Measurements from ENCODE around the gene SDS. TPM values are rescaled to one million over a fixed set of nuclear protein-coding genes. Genes with fewer than 3 reads are reported as not detected.

Gene SDS
- total and polyA plus RNA-seq, 9 donors: 0.09 to 0.32 (median 0.13) TPM; not detected in 4

DNA sequence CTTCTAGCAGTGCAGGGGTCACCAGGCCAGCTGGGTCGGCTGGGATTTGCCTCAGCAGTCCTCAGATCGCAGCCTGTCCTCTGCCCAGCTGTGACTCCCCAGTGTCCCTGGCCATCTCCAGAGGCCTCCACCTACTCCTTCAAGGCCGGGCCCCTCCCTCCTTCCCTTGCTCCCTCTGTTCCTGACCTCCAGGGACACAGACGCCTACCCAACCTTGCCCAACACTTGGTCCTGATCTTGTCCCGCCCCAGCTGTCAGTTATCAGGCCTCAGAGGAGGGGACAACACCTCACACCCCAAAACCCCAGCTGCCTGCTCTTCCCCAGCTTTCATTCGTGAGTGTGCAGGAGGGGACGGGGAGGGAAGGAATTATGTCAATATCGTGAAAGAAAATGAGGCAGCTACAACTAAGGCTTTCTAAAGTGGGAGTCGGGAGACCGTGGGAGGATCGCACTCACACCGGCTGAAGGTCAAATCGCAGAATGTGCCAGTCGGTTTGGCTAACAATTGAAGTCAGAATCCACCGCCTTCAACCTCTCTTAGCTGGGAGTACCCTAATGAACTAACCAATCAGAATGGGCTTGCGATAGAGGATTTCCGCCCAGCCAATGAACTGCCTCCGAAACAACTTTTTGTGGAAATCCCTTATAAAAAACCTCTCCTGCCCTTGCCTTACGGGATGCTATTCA is 54.7 kb downstream of the SDS start:
- Histone ChIP-seq H3K4me3 (ENCODE audit: low read length) (no peak overlapping the region), H3K27ac (ENCODE audit: low read length) (no peak overlapping the region), H3K27me3 (ENCODE audit: control insufficient read depth, insufficient read depth, low read length) (peaks cover 4% of the 10 kb centered on the region), H3K36me3 (ENCODE audit: control insufficient read depth, insufficient read depth, low read length) (no peaks in the 10 kb centered on the region), H3K4me1 (ENCODE audit: control insufficient read depth, insufficient read depth, low read length) (no peaks in the 10 kb centered on the region), H3K9me3 (replicated peaks; ENCODE audit: control insufficient read depth, low read depth, low read length) (no peaks in the 10 kb centered on the region)
- DNase-seq: no peak
- 52% methylated on average over 18 of the region's 19 CpGs for WGBS (ENCODE audit: insufficient coverage)

DNA sequence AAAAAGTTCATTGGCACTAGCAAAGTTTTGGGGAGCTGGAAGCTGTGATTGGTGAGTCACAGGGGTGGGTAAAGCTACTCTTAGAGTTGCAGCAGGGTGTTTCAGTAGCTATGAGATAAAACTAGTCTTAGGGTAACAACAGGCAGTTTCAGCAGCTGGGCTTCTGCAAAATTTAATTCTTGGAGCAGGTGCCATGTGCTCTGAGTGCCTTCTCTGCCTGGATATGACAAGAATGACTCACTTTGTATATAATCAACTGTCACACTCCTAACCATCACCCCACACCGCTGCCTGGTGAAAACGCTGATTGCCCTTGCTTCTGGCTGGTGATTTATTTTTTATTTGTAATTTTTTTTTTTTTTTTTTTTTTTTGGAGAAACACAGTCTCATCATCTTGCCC is 55.8 kb downstream of the SDS start:
- no peak for DNase-seq
- Histone ChIP-seq H3K4me1 (ENCODE audit: control insufficient read depth, insufficient read depth, low read length) (no peaks in the 10 kb centered on the region), H3K9me3 (replicated peaks; ENCODE audit: control insufficient read depth, low read depth, low read length) (no peaks in the 10 kb centered on the region), H3K27ac (ENCODE audit: low read length) (no peak overlapping the region), H3K27me3 (ENCODE audit: control insufficient read depth, insufficient read depth, low read length) (peaks cover 4% of the 10 kb centered on the region), H3K36me3 (ENCODE audit: control insufficient read depth, insufficient read depth, low read length) (no peaks in the 10 kb centered on the region), H3K4me3 (ENCODE audit: low read length) (no peak overlapping the region)
- no CpG with 5 or more reads among the region's 2 CpGs for WGBS (ENCODE audit: insufficient coverage)

DNA sequence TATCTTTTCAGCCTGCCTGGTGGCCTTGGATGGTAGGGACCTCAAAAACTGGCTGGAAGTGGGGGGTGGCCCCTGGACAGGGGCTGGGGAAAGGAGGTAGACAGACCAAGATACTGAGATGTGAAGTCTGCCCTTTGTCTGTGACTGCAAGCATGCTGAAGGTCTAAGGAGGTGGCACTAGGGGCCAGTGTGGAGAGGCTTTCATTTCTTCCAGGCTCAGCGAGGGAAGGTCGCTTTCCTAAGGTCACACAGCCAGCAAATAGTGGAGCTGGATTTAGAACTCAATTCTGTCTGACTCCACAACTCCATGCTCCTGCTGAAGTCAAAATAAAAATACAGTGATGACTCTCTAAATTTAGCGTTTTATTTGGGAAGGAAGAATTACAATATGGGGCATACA is 56.6 kb downstream of the SDS start:
- Histone ChIP-seq H3K9me3 (replicated peaks; ENCODE audit: control insufficient read depth, low read depth, low read length) (no peaks in the 10 kb centered on the region), H3K27me3 (ENCODE audit: control insufficient read depth, insufficient read depth, low read length) (peaks cover 4% of the 10 kb centered on the region), H3K4me3 (ENCODE audit: low read length) (no peak overlapping the region), H3K4me1 (ENCODE audit: control insufficient read depth, insufficient read depth, low read length) (no peaks in the 10 kb centered on the region), H3K27ac (ENCODE audit: low read length) (no peak overlapping the region), H3K36me3 (ENCODE audit: control insufficient read depth, insufficient read depth, low read length) (no peaks in the 10 kb centered on the region)
- WGBS (ENCODE audit: insufficient coverage): 60% methylated on average over 1 of the region's 3 CpGs
- DNase-seq: no peak

DNA sequence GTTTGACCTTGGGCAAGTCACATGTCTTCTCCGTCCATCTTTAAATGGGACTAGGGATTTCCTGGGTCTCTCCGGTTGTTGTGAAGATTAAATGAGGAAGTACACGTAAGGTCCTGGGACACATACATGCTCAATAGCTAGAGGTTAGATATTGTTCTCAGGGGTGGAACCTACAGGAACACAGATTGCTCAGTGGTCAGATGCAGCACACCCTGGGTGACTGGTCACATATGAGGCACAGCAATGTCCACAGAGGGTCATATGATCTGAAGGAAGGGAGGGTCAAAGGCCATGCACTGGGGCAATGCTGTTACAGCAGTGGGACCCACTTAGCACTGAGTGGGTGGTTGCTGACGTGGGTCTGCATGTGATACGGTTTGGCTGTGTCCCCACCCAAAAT is 57.3 kb downstream of the SDS start:
- Histone ChIP-seq H3K9me3 (replicated peaks; ENCODE audit: control insufficient read depth, low read depth, low read length) (no peaks in the 10 kb centered on the region), H3K36me3 (ENCODE audit: control insufficient read depth, insufficient read depth, low read length) (no peaks in the 10 kb centered on the region), H3K4me3 (ENCODE audit: low read length) (no peak overlapping the region), H3K27ac (ENCODE audit: low read length) (no peak overlapping the region), H3K27me3 (ENCODE audit: control insufficient read depth, insufficient read depth, low read length) (peaks cover 4% of the 10 kb centered on the region), H3K4me1 (ENCODE audit: control insufficient read depth, insufficient read depth, low read length) (no peaks in the 10 kb centered on the region)
- 93% methylated on average over 2 of the region's 5 CpGs for WGBS (ENCODE audit: insufficient coverage)
- DNase-seq: no peak

DNA sequence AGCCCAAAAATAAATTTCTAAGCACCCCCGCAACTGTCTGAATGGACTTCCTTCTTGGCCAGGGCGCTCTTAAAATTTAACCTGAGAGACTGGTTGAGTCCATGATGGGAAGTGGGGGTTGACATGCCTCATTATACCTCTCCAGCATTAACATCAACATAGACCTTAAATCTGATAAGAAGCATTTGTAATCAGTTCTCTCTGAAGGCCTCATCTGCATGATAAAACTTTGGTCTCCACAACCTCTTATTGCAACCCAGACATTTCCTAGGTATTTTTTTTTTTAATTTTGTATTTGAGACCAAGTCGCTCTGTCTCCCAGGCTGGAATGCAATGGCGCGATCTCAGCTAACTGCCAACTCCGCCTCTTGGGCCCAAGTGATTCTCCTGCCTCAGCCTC is 58.4 kb downstream of the SDS start:
- H3K4me3 ChIP-seq (ENCODE audit: low read length): no peak overlapping the region
- H3K27ac ChIP-seq (ENCODE audit: low read length): no peak overlapping the region
- DNase-seq: no peak
- H3K27me3 ChIP-seq (ENCODE audit: control insufficient read depth, insufficient read depth, low read length): peaks cover 4% of the 10 kb centered on the region
- 80% methylated on average over 1 of the region's 6 CpGs for WGBS (ENCODE audit: insufficient coverage)
- H3K36me3 ChIP-seq (ENCODE audit: control insufficient read depth, insufficient read depth, low read length): no peaks in the 10 kb centered on the region
- no peaks in the 10 kb centered on the region for H3K9me3 ChIP-seq (replicated peaks; ENCODE audit: control insufficient read depth, low read depth, low read length)
- H3K4me1 ChIP-seq (ENCODE audit: control insufficient read depth, insufficient read depth, low read length): no peaks in the 10 kb centered on the region

Other genes with a start within 250 kb of the SDS start
- gene DDX54, start 218.4 kb downstream of the SDS start, total RNA-seq: 20.7 TPM
- 10 to 100 TPM; 63.1 to 80.8 (median 73.2) TPM for gene DDX54, start 218.4 kb downstream of the SDS start, polyA plus RNA-seq (ENCODE audit: insufficient read depth in 1 of 8, insufficient read length in 8 of 8, low replicate concordance in 1 of 8)
- 12.7 TPM for gene RITA1, start 218.2 kb downstream of the SDS start, total RNA-seq
- 10 to 100 TPM in 4 of 8 donors, 1 to 10 TPM in 4; 9.3 to 11.7 (median 10.0) TPM for gene RITA1, start 218.2 kb downstream of the SDS start, polyA plus RNA-seq (ENCODE audit: insufficient read depth in 1 of 8, insufficient read length in 8 of 8, low replicate concordance in 1 of 8)
- 17.1 TPM for gene TPCN1, start 182.4 kb downstream of the SDS start, total RNA-seq
- gene TPCN1, start 182.4 kb downstream of the SDS start, polyA plus RNA-seq (ENCODE audit: insufficient read depth in 1 of 8, insufficient read length in 8 of 8, low replicate concordance in 1 of 8): 10 to 100 TPM; 20.0 to 46.1 (median 34.0) TPM
- 8.0 TPM for gene SLC8B1, start 68.8 kb downstream of the SDS start, total RNA-seq
- 10 to 100 TPM in 7 of 8 donors, 1 to 10 TPM in 1; 9.6 to 24.2 (median 13.5) TPM for gene SLC8B1, start 68.8 kb downstream of the SDS start, polyA plus RNA-seq (ENCODE audit: insufficient read depth in 1 of 8, insufficient read length in 8 of 8, low replicate concordance in 1 of 8)
- 5.4 TPM for gene PLBD2, start 45.3 kb downstream of the SDS start, total RNA-seq
- gene PLBD2, start 45.3 kb downstream of the SDS start, polyA plus RNA-seq (ENCODE audit: insufficient read depth in 1 of 8, insufficient read length in 8 of 8, low replicate concordance in 1 of 8): 10 to 100 TPM; 10.1 to 15.4 (median 14.0) TPM
- 0.53 TPM for gene SDSL, start 18.5 kb upstream of the SDS start, total RNA-seq
- 1 to 10 TPM in 6 of 8 donors, under 1 TPM in 2; 0.73 to 3.3 (median 1.3) TPM for gene SDSL, start 18.5 kb upstream of the SDS start, polyA plus RNA-seq (ENCODE audit: insufficient read depth in 1 of 8, insufficient read length in 8 of 8, low replicate concordance in 1 of 8)
- gene LHX5, start 68.0 kb upstream of the SDS start, total RNA-seq: not detected
- gene LHX5, start 68.0 kb upstream of the SDS start, polyA plus RNA-seq (ENCODE audit: insufficient read depth in 1 of 8, insufficient read length in 8 of 8, low replicate concordance in 1 of 8): not detected

Data from muscle of leg (tissue), 11 donors.